ENCODE data around the gene ZC2HC1B. TPM values are rescaled to one million over a fixed set of nuclear protein-coding genes. Genes with fewer than 3 reads are reported as not detected.
A peak's percentile ranks its signal among the peaks of the same experiment; 100 is the strongest.

ZC2HC1B gene
- total RNA-seq, 1 donor from 2014 or later: not detected

DNA sequence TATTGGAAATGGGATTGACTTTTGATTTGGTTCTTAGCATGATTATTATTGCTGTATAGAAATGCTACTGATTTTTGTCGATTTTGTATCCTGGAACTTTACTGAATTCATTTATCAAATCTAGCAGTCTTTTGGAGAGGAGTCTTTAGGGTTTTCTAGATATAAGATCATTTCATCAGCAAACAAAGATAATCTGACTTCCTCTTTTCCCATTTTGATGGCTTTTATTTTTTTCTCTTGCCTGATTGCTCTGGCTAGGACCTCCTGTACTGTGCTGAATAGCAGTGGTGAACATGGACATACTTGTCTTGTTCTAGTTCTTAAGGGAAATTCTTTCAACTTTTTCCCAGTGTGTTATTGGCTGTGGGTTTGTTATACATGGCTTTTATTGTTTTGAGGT lies 64.6 kb downstream of the ZC2HC1B start:
- no peak for DNase-seq
- ATAC-seq: no peak
- intact Hi-C loops (cut with DNase I): no loop called here
- Histone ChIP-seq H3K9me3 (no peaks in the 10 kb centered on the region), H3K4me3 (no peak overlapping the region), H3K27ac (no peak overlapping the region), H3K4me1 (no peaks in the 10 kb centered on the region), H3K36me3 (no peaks in the 10 kb centered on the region), H3K27me3 (ENCODE audit: low read depth) (no peaks in the 10 kb centered on the region)
- TF ChIP-seq, protein P1, sequence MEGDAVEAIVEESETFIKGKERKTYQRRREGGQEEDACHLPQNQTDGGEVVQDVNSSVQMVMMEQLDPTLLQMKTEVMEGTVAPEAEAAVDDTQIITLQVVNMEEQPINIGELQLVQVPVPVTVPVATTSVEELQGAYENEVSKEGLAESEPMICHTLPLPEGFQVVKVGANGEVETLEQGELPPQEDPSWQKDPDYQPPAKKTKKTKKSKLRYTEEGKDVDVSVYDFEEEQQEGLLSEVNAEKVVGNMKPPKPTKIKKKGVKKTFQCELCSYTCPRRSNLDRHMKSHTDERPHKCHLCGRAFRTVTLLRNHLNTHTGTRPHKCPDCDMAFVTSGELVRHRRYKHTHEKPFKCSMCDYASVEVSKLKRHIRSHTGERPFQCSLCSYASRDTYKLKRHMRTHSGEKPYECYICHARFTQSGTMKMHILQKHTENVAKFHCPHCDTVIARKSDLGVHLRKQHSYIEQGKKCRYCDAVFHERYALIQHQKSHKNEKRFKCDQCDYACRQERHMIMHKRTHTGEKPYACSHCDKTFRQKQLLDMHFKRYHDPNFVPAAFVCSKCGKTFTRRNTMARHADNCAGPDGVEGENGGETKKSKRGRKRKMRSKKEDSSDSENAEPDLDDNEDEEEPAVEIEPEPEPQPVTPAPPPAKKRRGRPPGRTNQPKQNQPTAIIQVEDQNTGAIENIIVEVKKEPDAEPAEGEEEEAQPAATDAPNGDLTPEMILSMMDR (IDR thresholded peaks at IDR 0.05): no peak

DNA sequence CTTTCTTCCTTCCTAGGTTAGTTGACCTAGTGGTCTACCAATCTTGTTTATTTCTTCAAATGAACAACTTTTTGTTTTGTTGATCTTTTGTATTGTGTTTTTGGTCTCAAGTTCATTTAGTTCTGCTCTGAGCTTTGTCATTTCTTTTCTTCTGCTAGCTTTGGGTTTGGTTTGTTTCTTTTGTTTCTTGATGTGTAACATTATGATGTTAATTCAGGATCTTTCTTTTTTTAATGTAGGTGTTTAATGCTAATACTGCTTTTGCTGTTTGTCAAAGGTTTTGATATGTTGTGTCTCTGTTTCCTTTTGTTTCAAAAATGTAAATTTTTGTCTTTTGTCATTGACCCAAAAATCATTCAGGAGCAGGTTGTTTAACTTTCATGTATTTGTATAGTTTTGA lies 65.7 kb downstream of the ZC2HC1B start:
- DNase-seq (no peak), ATAC-seq (no peak)
- no peaks in the 10 kb centered on the region for H3K4me1 ChIP-seq
- intact Hi-C loops (cut with DNase I): no loop called here
- no peak overlapping the region for H3K27ac ChIP-seq
- H3K27me3 ChIP-seq (ENCODE audit: low read depth): no peaks in the 10 kb centered on the region
- no peaks in the 10 kb centered on the region for H3K9me3 ChIP-seq
- H3K4me3 ChIP-seq: no peak overlapping the region
- no peaks in the 10 kb centered on the region for H3K36me3 ChIP-seq
- TF ChIP-seq, protein P1 (IDR thresholded peaks at IDR 0.05): no peak

DNA sequence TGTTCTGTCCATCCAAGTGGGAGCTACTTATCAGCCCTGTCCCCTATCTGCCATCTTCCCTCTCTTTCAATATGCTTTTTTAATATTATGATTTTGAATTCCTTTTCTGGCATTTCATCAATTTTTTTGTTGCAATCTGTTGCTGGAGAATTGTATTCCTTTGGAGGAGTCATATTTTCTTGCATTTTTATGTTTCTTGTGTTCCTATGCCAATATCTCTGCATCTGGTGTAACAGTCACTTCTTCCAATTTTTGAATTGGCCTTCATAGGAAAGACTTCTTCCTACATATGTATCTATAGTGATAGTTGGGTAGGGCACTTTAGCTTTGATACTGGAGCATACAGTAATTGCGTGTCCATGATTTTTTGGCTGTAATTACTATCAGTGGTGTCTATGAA lies 70.1 kb downstream of the ZC2HC1B start:
- ATAC-seq: no peak
- Histone ChIP-seq H3K9me3 (no peaks in the 10 kb centered on the region), H3K27me3 (ENCODE audit: low read depth) (no peaks in the 10 kb centered on the region), H3K36me3 (no peaks in the 10 kb centered on the region), H3K27ac (no peak overlapping the region), H3K4me1 (no peaks in the 10 kb centered on the region), H3K4me3 (no peak overlapping the region)
- TF ChIP-seq, protein P1 (IDR thresholded peaks at IDR 0.05): no peak
- intact Hi-C loops (cut with DNase I): no loop called here
- no peak for DNase-seq

DNA sequence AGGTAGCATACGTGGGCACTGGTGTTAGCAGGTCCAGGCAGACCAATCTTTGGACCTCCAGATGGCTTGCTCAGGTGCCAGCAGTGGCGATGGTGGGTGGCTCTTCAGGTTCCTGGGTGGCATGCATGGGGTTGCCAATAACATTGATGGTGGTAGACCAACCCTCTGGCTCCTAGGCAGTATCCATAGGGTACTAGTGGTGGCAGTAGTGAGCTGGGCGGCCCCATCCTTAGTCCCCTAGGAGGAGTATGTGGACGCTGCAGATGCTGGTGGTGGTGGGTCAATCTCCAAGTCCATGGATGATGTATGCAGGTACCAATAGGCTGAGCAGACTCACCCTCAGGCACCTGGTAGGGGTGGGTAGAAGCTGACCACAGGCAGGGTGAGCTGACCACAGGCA lies 70.6 kb downstream of the ZC2HC1B start:
- ATAC-seq: peak in 1 of 2 donors; percentile 27
- intact Hi-C loops (cut with DNase I): no loop called here

DNA sequence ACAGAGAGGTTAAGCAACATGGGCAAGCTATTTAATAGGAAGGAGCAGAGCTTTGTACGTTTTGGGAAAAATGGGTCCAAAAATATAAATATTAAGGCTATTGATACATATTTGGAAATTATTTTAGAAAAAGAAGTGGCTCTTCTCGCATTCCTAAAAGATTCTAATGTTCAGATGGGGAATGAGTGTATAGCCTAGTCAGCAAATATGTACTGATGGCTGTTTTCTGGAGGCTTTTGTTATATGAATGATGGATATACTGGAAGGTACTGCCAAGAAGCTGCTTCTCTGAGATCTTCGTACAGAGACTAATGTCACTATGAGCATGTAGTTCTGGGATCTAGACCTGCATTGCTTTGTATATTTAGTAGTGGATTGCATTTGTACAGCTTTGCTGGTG lies 72.1 kb downstream of the ZC2HC1B start:
- no peak for ATAC-seq

More for the DNA sequence above, 70.6 kb downstream of the ZC2HC1B start:
- no peaks in the 10 kb centered on the region for H3K27me3 ChIP-seq (ENCODE audit: low read depth)
- no peaks in the 10 kb centered on the region for H3K36me3 ChIP-seq
- no peak overlapping the region for H3K27ac ChIP-seq
- no peak overlapping the region for H3K4me3 ChIP-seq
- no peaks in the 10 kb centered on the region for H3K4me1 ChIP-seq
- TF ChIP-seq, protein P1 (IDR thresholded peaks at IDR 0.05): no peak
- no peaks in the 10 kb centered on the region for H3K9me3 ChIP-seq
- no peak for DNase-seq

More for the DNA sequence above, 72.1 kb downstream of the ZC2HC1B start:
- Histone ChIP-seq H3K4me1 (no peaks in the 10 kb centered on the region), H3K27me3 (ENCODE audit: low read depth) (no peaks in the 10 kb centered on the region), H3K36me3 (no peaks in the 10 kb centered on the region), H3K9me3 (no peaks in the 10 kb centered on the region), H3K27ac (no peak overlapping the region), H3K4me3 (no peak overlapping the region)
- no peak for DNase-seq
- TF ChIP-seq, protein P1 (IDR thresholded peaks at IDR 0.05): no peak
- intact Hi-C loops (cut with DNase I): no loop called here
